Mononuclear cell (primary cell): ENCODE data around the gene FKBP1C. TPM values are rescaled to one million over a fixed set of nuclear protein-coding genes. Genes with fewer than 3 reads are reported as not detected.
"Not testable (repeated sequence)": the region's sequence is repeated elsewhere in the genome, so short reads cannot be mapped to it uniquely, and the experiment has no call there.

Experiments
- H3K27me3 ChIP-seq: 2 replicates; pipeline ENCODE4 v1.6.0; 2011; ENCODE audit warnings: low read length, control low read depth; ENCODE audit not compliant: insufficient read depth
- H3K4me1 ChIP-seq: 2 replicates; pipeline ENCODE4 v1.5.1; 2011; ENCODE audit warnings: mild to moderate bottlenecking, low read length, control low read depth; ENCODE audit not compliant: insufficient read depth
- H3K4me3 ChIP-seq: 2 replicates; pipeline ENCODE4 v1.5.1; 2011; ENCODE audit warnings: mild to moderate bottlenecking, low read length, moderate library complexity
- H3K9me3 ChIP-seq: 2 replicates; pipeline ENCODE4 v1.5.1; 2011; ENCODE audit warnings: low read depth, mild to moderate bottlenecking, control low read depth, low read length
- total RNA-seq: library from RNA; depleted of rRNA; stranded (reverse); fragments of >200 nt; gene quantifications from one replicate; pipeline ENCODE4 v1.2.3, GENCODE V29; 2012

FKBP1C gene
- total RNA-seq, 1 donor: 0.73 TPM

DNA sequence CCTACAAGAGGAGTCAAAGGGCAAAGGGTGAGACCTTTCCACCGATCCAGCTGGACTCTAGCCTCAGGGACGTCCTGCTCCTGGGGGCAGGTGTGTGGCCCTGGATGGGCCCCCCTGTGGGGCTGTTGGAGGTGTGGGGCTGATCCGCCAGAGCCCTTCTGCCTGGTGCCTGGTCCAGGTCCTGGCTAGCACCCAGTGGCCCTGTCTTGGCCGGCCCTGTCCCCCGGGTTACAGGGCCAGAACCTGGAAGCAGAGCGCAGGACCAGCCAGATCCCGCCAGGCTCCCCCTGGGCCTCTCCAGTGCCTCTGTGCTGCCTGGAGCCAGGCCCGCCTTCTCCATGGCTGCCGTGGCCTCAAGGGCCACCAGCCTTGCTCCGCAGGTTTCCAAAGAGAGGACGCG is 19.2 kb downstream of the FKBP1C start:
- not testable (repeated sequence) for H3K9me3 ChIP-seq, H3K4me1 ChIP-seq, H3K27me3 ChIP-seq, H3K4me3 ChIP-seq

DNA sequence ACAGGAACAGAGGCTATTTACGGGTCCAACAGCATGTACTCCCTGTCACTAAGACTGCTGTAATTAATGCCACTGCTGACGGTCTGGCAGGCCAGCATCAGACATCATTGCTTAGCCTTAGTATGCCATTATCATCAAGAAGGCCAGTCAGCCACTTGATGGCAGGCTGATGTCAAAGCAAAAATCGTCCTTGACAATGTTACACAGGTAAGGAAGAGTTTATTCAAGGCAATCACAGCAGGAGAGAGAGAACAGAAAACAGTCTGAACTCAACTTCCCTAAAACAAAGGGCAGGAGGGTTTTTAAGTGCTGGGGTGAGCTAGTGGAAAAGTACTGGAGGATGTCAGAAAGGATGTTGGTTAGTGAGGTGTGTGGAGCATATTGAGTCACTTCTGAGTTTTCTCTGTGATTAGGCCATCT is 25.1 kb downstream of the FKBP1C start:
- Histone ChIP-seq H3K27me3 (no peaks in the 10 kb centered on the region), H3K4me1 (no peaks in the 10 kb centered on the region)

DNA sequence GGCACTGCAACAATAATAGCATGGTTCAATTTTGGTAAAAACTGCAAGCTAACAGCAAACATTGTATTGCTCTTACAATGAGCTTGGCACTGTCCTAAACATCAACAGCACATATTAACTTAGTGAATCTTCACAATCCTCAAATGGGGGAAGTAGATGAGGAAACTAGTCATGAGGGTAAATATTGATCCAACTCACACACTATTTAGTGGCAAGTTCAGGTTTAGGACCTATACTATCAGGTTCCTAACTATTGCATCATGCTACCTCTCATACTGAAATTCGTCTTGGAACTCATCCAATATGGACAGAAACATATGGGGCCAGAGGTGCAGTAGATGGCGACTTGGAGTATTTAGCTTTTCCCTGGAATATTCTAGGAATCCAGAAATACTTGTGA is 34.2 kb downstream of the FKBP1C start:
- Histone ChIP-seq H3K4me3 (no peak overlapping the region), H3K9me3 (no peaks in the 10 kb centered on the region), H3K4me1 (no peaks in the 10 kb centered on the region), H3K27me3 (no peaks in the 10 kb centered on the region)

More for the DNA sequence above, 25.1 kb downstream of the FKBP1C start:
- H3K4me3 ChIP-seq: no peak overlapping the region
- no peaks in the 10 kb centered on the region for H3K9me3 ChIP-seq

DNA sequence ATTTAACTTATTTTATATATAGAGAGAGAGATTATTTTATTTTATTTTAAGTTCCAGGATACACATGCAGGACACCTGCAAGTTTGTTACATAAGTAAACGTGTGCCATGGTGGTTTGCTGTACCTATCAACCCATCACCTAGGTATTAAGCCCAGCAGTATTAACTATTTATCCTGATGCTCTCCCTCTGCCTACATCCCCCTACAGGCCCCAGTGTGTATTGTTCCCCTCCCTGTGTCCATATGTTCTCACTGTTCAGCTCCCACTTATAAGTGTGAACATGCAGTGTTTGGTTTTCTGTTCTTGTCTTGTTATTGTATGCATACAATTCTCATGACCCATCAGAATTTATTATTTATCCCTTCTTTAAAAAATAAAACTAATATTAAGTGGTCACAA is 34.6 kb downstream of the FKBP1C start:
- Histone ChIP-seq H3K9me3 (no peaks in the 10 kb centered on the region), H3K4me1 (no peaks in the 10 kb centered on the region), H3K4me3 (no peak overlapping the region), H3K27me3 (no peaks in the 10 kb centered on the region)

DNA sequence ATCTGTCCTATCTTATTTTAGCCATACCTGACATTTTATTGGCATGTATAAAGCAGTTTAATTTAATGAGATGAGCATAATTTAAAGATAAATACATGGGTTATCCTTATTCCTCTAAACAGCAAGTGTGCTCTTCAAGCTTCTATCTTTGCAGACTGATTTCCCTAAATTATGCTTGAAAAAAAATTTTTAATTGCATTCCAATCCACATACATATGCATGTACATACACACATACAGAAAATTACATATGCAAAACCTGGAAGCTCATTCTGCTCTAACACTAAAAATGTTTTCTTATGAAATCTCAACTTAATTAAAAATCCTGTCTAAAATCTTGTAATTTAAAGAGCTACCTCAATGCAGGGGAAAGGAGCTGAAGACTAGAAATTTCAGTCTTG is 35.3 kb downstream of the FKBP1C start:
- no peaks in the 10 kb centered on the region for H3K9me3 ChIP-seq
- no peaks in the 10 kb centered on the region for H3K4me1 ChIP-seq
- no peaks in the 10 kb centered on the region for H3K27me3 ChIP-seq
- no peak overlapping the region for H3K4me3 ChIP-seq

DNA sequence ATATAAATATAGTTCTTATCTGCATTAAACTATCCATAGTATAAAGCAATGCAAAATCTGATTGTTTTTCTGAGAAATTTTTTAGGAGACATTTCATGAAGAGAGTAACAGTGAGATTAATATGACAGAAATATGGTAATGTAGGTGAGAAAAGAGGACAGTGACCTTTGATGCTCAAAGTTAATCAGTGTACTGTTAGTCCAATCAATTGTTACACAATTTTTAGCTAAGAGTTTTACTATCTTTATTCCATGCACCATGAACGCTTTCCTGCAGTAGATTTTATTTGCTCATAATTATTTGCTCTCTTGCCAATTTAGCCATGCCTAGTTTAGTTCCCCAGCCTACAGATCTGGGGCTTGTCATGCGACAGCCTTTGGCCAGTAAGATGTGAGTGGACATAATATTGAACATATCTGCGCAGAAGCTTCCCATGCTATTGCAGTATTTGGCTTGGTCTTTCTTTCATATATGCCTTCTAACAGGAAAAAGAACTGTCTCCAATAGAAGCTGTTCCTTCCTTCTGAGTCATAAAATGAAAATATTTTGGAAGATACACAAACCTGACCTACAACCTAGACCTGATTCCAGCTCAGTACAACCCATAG is 38.7 kb downstream of the FKBP1C start:
- no peaks in the 10 kb centered on the region for H3K27me3 ChIP-seq
- H3K4me3 ChIP-seq: no peak overlapping the region
- H3K9me3 ChIP-seq: no peaks in the 10 kb centered on the region
- no peaks in the 10 kb centered on the region for H3K4me1 ChIP-seq

DNA sequence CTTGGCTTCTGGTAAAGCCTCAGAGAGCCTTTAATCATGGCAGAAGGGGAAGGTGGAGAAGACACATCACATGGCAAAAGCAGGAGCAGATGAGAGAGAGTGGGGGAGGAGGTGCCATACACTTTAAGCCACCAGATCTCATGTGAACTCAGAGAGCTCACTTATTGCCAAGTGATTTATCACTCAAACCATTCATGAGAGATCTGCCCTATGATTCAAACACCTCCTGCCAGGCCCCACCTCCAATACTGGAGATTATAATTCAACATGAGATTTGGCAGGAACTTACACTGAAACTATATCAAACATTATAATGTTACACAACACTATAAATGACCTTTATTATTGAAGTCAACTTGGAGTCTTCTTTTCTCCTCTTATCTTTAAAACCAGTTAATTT is 47.9 kb downstream of the FKBP1C start:
- Histone ChIP-seq H3K4me1 (no peaks in the 10 kb centered on the region), H3K9me3 (no peaks in the 10 kb centered on the region), H3K4me3 (no peak overlapping the region), H3K27me3 (no peaks in the 10 kb centered on the region)

DNA sequence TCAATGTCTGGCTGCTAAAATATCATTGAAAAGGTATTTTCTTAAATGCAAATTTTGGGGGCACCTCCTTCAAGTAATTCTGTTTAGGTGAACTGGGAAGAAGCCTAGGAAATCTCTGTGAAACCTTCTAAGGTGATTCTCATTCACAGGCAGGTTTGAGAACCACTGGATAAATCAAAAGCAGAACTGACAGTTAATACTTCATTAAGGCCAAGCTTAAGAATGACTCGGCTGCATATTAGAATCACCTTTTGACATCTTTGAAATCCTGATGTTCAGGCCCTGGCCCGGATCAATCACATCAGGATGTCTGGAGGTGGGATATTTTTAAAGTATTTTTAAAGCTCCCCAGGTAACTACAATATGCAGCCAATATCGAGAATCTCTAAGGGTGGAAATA is 50.6 kb downstream of the FKBP1C start:
- Histone ChIP-seq H3K4me3 (no peak overlapping the region), H3K27me3 (no peaks in the 10 kb centered on the region), H3K4me1 (no peaks in the 10 kb centered on the region), H3K9me3 (no peaks in the 10 kb centered on the region)

Other genes starting within 250 kb of the FKBP1C start
- gene LGSN, start 108.5 kb downstream of the FKBP1C start, total RNA-seq: not detected